H1 (cell line): ENCODE results near the gene MYH7. TPM values are rescaled to one million over a fixed set of nuclear protein-coding genes. Genes with fewer than 3 reads are reported as not detected.
"Not testable (repeated sequence)": the region's sequence is repeated elsewhere in the genome, so short reads cannot be mapped to it uniquely, and the experiment has no call there.

Source experiments
- CTCF ChIA-PET: fragments of 300-600 bp; sonication (Branson Sonifier 250); formaldehyde crosslinking; loops from one replicate; lab custom pipeline; 2021; ENCODE audit not compliant: partially characterized antibody; lab: Charles Lee
- POLR2A ChIA-PET: fragments of 300-600 bp; sonication (Branson Sonifier 250); formaldehyde crosslinking; loops from one replicate; lab custom pipeline; 2021; ENCODE audit warnings: inconsistent platforms; ENCODE audit not compliant: partially characterized antibody; lab: Charles Lee
- DNase-seq, 2 experiments: peaks; one replicate each; pipeline versions ENCODE4 v3.0.0 to v3.0.0-alpha.2; 2010 to 2022; ENCODE audit warnings: low spot score in 2 of 2, low read depth in 1 of 2, mixed read lengths in 1 of 2
- FAIRE-seq: peaks from 2 replicates; lab custom pipeline; 2011; peaks lifted over from hg19 to GRCh38; lab: Jason Lieb, UNC
- H2AFZ ChIP-seq: 2 replicates; pipeline ENCODE4 v1.8.1; 2012; ENCODE audit warnings: low read length, inconsistent platforms
- H2AK5ac ChIP-seq: 2 replicates; pipeline ENCODE4 v1.6.1; 2013; ENCODE audit warnings: low read depth, low read length
- H2BK120ac ChIP-seq: replicated peaks from 2 replicates; pipeline ENCODE3; 2013; ENCODE audit warnings: low read depth, low read length, inconsistent platforms
- H2BK12ac ChIP-seq: 2 replicates; pipeline ENCODE4 v1.6.1; 2013; ENCODE audit warnings: low read depth, low read length
- H2BK15ac ChIP-seq: 2 replicates; pipeline ENCODE4 v1.6.1; 2013; ENCODE audit warnings: low read length
- H2BK20ac ChIP-seq: 2 replicates; pipeline ENCODE4 v1.6.1; 2013; ENCODE audit warnings: low read length
- H2BK5ac ChIP-seq: 2 replicates; pipeline ENCODE4 v1.6.1; 2013; ENCODE audit warnings: low read depth, low read length
- H3K14ac ChIP-seq: 2 replicates; pipeline ENCODE4 v1.6.1; 2013; ENCODE audit warnings: inconsistent platforms; ENCODE audit not compliant: insufficient read length
- H3K18ac ChIP-seq: 2 replicates; pipeline ENCODE4 v1.6.1; 2013; ENCODE audit warnings: low read length; ENCODE audit errors: extremely low read depth
- H3K23ac ChIP-seq: 2 replicates; pipeline ENCODE4 v1.6.1; 2013; ENCODE audit warnings: inconsistent platforms; ENCODE audit not compliant: insufficient read length
- H3K23me2 ChIP-seq: 2 replicates; pipeline ENCODE4 v1.6.1; 2013; ENCODE audit warnings: low read depth, low read length
- H3K27ac ChIP-seq: 2 replicates; pipeline ENCODE4 v1.6.1; 2011; ENCODE audit warnings: low read depth, low read length, inconsistent platforms
- H3K27me3 ChIP-seq, 4 experiments: replicated peaks in 1 of 4; 1 replicate in 1 of 4; 2 replicates in 3 of 4; pipeline versions ENCODE4 v1.6.1 to v1.8.1; 2011 to 2013; ENCODE audit warnings: low read length in 3 of 4, mild to moderate bottlenecking in 3 of 4, inconsistent platforms in 2 of 4, mixed read lengths in 2 of 4, moderate library complexity in 1 of 4; ENCODE audit not compliant: control insufficient read depth in 3 of 4, insufficient read depth in 3 of 4; ENCODE audit errors: extremely low read depth in 1 of 4
- H3K36me3 ChIP-seq, 4 experiments: 2 replicates each; pipeline versions ENCODE4 v1.6.1 to v1.8.1; 2011 to 2013; ENCODE audit warnings: mild to moderate bottlenecking in 4 of 4, low read length in 3 of 4, moderate library complexity in 2 of 4, control low read depth in 1 of 4, inconsistent platforms in 1 of 4; ENCODE audit not compliant: insufficient read depth in 4 of 4, control insufficient read depth in 2 of 4
- H3K4ac ChIP-seq: replicated peaks from 2 replicates; pipeline ENCODE3; 2013; ENCODE audit warnings: low read length, low read depth, mixed read lengths, inconsistent platforms; ENCODE audit not compliant: insufficient read length
- H3K4me1 ChIP-seq, 4 experiments: replicated peaks in 1 of 4; 1 replicate in 1 of 4; 2 replicates in 3 of 4; pipeline versions ENCODE4 v1.6.1 to v1.8.1; 2011 to 2013; ENCODE audit warnings: low read length in 3 of 4, inconsistent platforms in 2 of 4, mixed read lengths in 1 of 4; ENCODE audit not compliant: insufficient read depth in 4 of 4, control insufficient read depth in 3 of 4
- H3K4me2 ChIP-seq, 2 experiments: 2 replicates each; pipeline versions ENCODE4 v1.6.1 to v1.8.1; 2011 to 2013; ENCODE audit warnings: low read depth in 2 of 2, low read length in 2 of 2, control low read depth in 1 of 2, inconsistent platforms in 1 of 2, mild to moderate bottlenecking in 1 of 2; ENCODE audit not compliant: insufficient read depth in 1 of 2
- H3K4me3 ChIP-seq, 4 experiments: fragments of 200-600, 300-600 bp in 1 of 4; sonication (generic), shearing (Covaris generic), sonication (Bioruptor Twin) in 1 of 4; 2 replicates each; pipeline versions ENCODE4 v1.5.1 to v1.8.1; 2011 to 2016; ENCODE audit warnings: low read length in 4 of 4, low read depth in 3 of 4, control low read depth in 2 of 4, inconsistent platforms in 2 of 4, mild to moderate bottlenecking in 2 of 4, mixed read lengths in 1 of 4, moderate library complexity in 1 of 4; ENCODE audit not compliant: insufficient read depth in 2 of 4; ENCODE audit errors: extremely low read depth in 1 of 4
- H3K56ac ChIP-seq: replicated peaks from 2 replicates; pipeline ENCODE3; 2013; ENCODE audit warnings: low read depth, mild to moderate bottlenecking, mixed read lengths, low read length, inconsistent platforms; ENCODE audit not compliant: insufficient read length
- H3K79me1 ChIP-seq: 2 replicates; pipeline ENCODE4 v1.6.1; 2013; ENCODE audit warnings: low read depth, low read length, control low read depth
- H3K79me2 ChIP-seq, 2 experiments: 2 replicates each; pipeline versions ENCODE4 v1.6.1 to v1.8.1; 2012 to 2013; ENCODE audit warnings: low read length in 2 of 2, mild to moderate bottlenecking in 2 of 2, inconsistent platforms in 1 of 2; ENCODE audit not compliant: insufficient read depth in 2 of 2, control insufficient read depth in 1 of 2
- H3K9ac ChIP-seq, 4 experiments: replicated peaks in 1 of 4; 1 replicate in 1 of 4; 2 replicates in 3 of 4; pipeline versions ENCODE4 v1.6.1 to v1.8.1; 2011 to 2013; ENCODE audit warnings: low read depth in 3 of 4, low read length in 3 of 4, control low read depth in 2 of 4, mild to moderate bottlenecking in 2 of 4, moderate library complexity in 2 of 4, inconsistent platforms in 1 of 4; ENCODE audit errors: extremely low read depth in 1 of 4
- H3K9me3 ChIP-seq, 2 experiments: 2 replicates each; pipeline versions ENCODE4 v1.6.1 to v1.8.1; 2012 to 2013; ENCODE audit warnings: mild to moderate bottlenecking in 2 of 2, moderate library complexity in 2 of 2, control low read depth in 1 of 2, inconsistent platforms in 1 of 2, low read depth in 1 of 2, low read length in 1 of 2, mixed read lengths in 1 of 2; ENCODE audit not compliant: insufficient read depth in 2 of 2
- H4K20me1 ChIP-seq, 2 experiments: replicated peaks in 1 of 2; 2 replicates each; pipeline versions ENCODE3 to v1.8.1; 2011 to 2013; ENCODE audit warnings: inconsistent platforms in 2 of 2, low read length in 2 of 2, mild to moderate bottlenecking in 1 of 2; ENCODE audit not compliant: insufficient read depth in 2 of 2, control insufficient read depth in 1 of 2
- H4K5ac ChIP-seq: 2 replicates; pipeline ENCODE4 v1.6.1; 2013; ENCODE audit warnings: low read length, low read depth, mixed read lengths, inconsistent platforms; ENCODE audit not compliant: insufficient read length
- H4K8ac ChIP-seq: 2 replicates; pipeline ENCODE4 v1.8.0; 2013; ENCODE audit warnings: mild to moderate bottlenecking, moderate library complexity, low read length, inconsistent platforms; ENCODE audit not compliant: insufficient read depth; ENCODE audit errors: extremely low read depth
- H4K91ac ChIP-seq: replicated peaks from 2 replicates; pipeline ENCODE3; 2013; ENCODE audit warnings: low read length, mixed read lengths, inconsistent platforms; ENCODE audit not compliant: insufficient read length
- EZH2 ChIP-seq: fragments of 200-600 bp; sonication (generic); IDR thresholded peaks from 2 replicates; pipeline ENCODE4 v1.7.1; 2012; ENCODE audit warnings: low read depth, mild to moderate bottlenecking, moderate library complexity, low read length, inconsistent platforms; ENCODE audit not compliant: severe bottlenecking
- RAD21 ChIP-seq, 2 experiments: IDR thresholded peaks in 1 of 2; conservative IDR thresholded peaks in 1 of 2; 2 replicates each; pipeline ENCODE4 v1.6.1; 2011; ENCODE audit warnings: low read depth in 2 of 2, low read length in 2 of 2, improper control_type of control experiment in 1 of 2, inconsistent platforms in 1 of 2, mild to moderate bottlenecking in 1 of 2, moderate library complexity in 1 of 2
- whole genome bisulfite sequencing, 2 experiments: shearing (Covaris generic) in 1 of 2; methylation state at CpG; one replicate each; pipeline versions ENCODE4 v1.1.6 to v1.1.7; 2013 to 2015; ENCODE audit warnings: low lambda C conversion rate in 2 of 2, mixed read lengths in 2 of 2, inconsistent platforms in 1 of 2, low coverage in 1 of 2, missing lambda C conversion rate in 1 of 2; ENCODE audit not compliant: insufficient replicate concordance in 2 of 2, insufficient coverage in 1 of 2, insufficient read length in 1 of 2; ENCODE audit errors: extremely low coverage in 1 of 2, missing lambda C conversion rate in 1 of 2; 5-methylcytosine and 5-hydroxymethylcytosine counted together
- polyA plus RNA-seq, 7 experiments: library from polyadenylated mRNA; depleted of rRNA in 3 of 7; stranded (reverse) in 5 of 7; unstranded in 2 of 7; fragments of >200 nt in 5 of 7; fragments of 200-250 nt in 2 of 7; gene quantifications; 1 replicate in 5 of 7; 2 replicates in 1 of 7; 4 replicates in 1 of 7; pipeline versions ENCODE4 v1.2.1 to v1.2.3, GENCODE V29; 2011 to 2013; ENCODE audit warnings: missing spikeins in 2 of 7, mixed read lengths in 2 of 7
- total RNA-seq: library from RNA; stranded (reverse); fragmentation: NEBNext Ultra II Directional; extraction: Animal tissue kit (Norgen Biotek cat#: 25700); gene quantifications from 2 replicates; pipeline ENCODE4 v1.2.1, GENCODE V29; 2021

MYH7 gene
- total and polyA plus RNA-seq, 2 of the 8 experiments (the other 6 are each of a cell fraction or from before 2014, with no cell fraction given): not detected

GRCh38 chr14:23401291-23401690 is 34.2 kb downstream of the MYH7 start (continued):
- TF ChIP-seq EZH2 (no peak), RAD21 (IDR thresholded peaks at IDR 0.05 in 1 of 2, conservative IDR thresholded peaks at IDR 0.05 in 1 of 2; ENCODE audit: low read depth in 2 of 2, low read length in 2 of 2) (no peak)

- DNase-seq, H2BK12ac ChIP-seq, H2BK5ac ChIP-seq, H2AK5ac ChIP-seq, H3K27ac ChIP-seq, H3K9ac ChIP-seq, H3K4me1 ChIP-seq, H2BK20ac ChIP-seq, H3K18ac ChIP-seq, H3K23ac ChIP-seq, POLR2A ChIA-PET, H4K91ac ChIP-seq, H2BK15ac ChIP-seq, H3K4me2 ChIP-seq, H3K4ac ChIP-seq, H3K79me1 ChIP-seq, H3K27me3 ChIP-seq, H4K20me1 ChIP-seq, H4K8ac ChIP-seq, H3K79me2 ChIP-seq, H4K5ac ChIP-seq, FAIRE-seq, H2BK120ac ChIP-seq, H2AFZ ChIP-seq, H3K14ac ChIP-seq, H3K9me3 ChIP-seq, H3K4me3 ChIP-seq, H3K36me3 ChIP-seq, H3K23me2 ChIP-seq, H3K56ac ChIP-seq: not testable (repeated sequence)
- WGBS, 2 experiments: 89% methylated on average over 11 of the region's 16 CpGs; no CpG with 5 or more reads in 1 of the 2 experiments
- CTCF ChIA-PET: interaction anchor here (1.3 kb wide), 1 partner anchor 21 kb away, joined by 3 read pairs; no protein-coding TSS in a partner anchor
These were observed 34.8 kb downstream of the MYH7 start for GRCh38 chr14:23400496-23401149.
